ENCODE data around the gene C5. TPM values are rescaled to one million over a fixed set of nuclear protein-coding genes. Genes with fewer than 3 reads are reported as not detected.
A peak's percentile ranks its signal among the peaks of the same experiment; 100 is the strongest.

Gene C5
- total and polyA plus RNA-seq, 2 donors from 2014 or later: 3.5 to 4.6 TPM

GRCh38 chr9:120985819-120986222, 64.3 kb downstream of the C5 start:
- Histone ChIP-seq H3K27ac (ENCODE audit: low read depth in 2 of 2, low read length in 2 of 2) (no peak overlapping the region), H3K4me3 (ENCODE audit: low read length in 3 of 3) (no peak overlapping the region), H3K9me3 (ENCODE audit: control insufficient read depth in 2 of 3, insufficient read depth in 1 of 3, low read length in 3 of 3) (no peaks in the 10 kb centered on the region), H3K4me1 (ENCODE audit: control insufficient read depth in 2 of 3, insufficient read depth in 2 of 3, low read depth in 1 of 3, low read length in 3 of 3) (peaks cover 0 to 2% (median 0%) of the 10 kb centered on the region in 3 donors), H3K27me3 (ENCODE audit: control insufficient read depth, insufficient read depth, low read length) (no peaks in the 10 kb centered on the region), H3K9ac (ENCODE audit: low read length in 3 of 3) (no peak overlapping the region), H3K36me3 (ENCODE audit: control insufficient read depth in 2 of 3, insufficient read depth in 3 of 3, low read length in 3 of 3) (no peaks in the 10 kb centered on the region)
- no peak for FAIRE-seq
- DNase-seq: peak in 3 of 5 donors; percentile 41 to 85 (median 72)
- TF ChIP-seq CTCF (IDR thresholded peaks at IDR 0.05; ENCODE audit: borderline replicate concordance, extremely low read depth, insufficient read depth): peak; percentile 59
- intact Hi-C loops (cut with DNase I): no loop called here

GRCh38 chr9:120983259-120983837, 66.7 kb downstream of the C5 start:
- no peaks in the 10 kb centered on the region for H3K9me3 ChIP-seq (ENCODE audit: control insufficient read depth in 2 of 3, insufficient read depth in 1 of 3, low read length in 3 of 3)
- no peak for TF ChIP-seq CTCF (IDR thresholded peaks at IDR 0.05; ENCODE audit: borderline replicate concordance, extremely low read depth, insufficient read depth)
- intact Hi-C loops (cut with DNase I): no loop called here

GRCh38 chr9:120982836-120983235, 67.2 kb downstream of the C5 start:
- no peak for FAIRE-seq
- intact Hi-C loops (cut with DNase I): no loop called here

More at GRCh38 chr9:120983259-120983837, 66.7 kb downstream of the C5 start:
- Histone ChIP-seq H3K4me3 (ENCODE audit: low read length in 3 of 3) (no peak overlapping the region), H3K36me3 (ENCODE audit: control insufficient read depth in 2 of 3, insufficient read depth in 3 of 3, low read length in 3 of 3) (no peaks in the 10 kb centered on the region), H3K4me1 (ENCODE audit: control insufficient read depth in 2 of 3, insufficient read depth in 2 of 3, low read depth in 1 of 3, low read length in 3 of 3) (peaks cover 0 to 2% (median 0%) of the 10 kb centered on the region in 3 donors), H3K27ac (ENCODE audit: low read depth in 2 of 2, low read length in 2 of 2) (no peak overlapping the region), H3K9ac (ENCODE audit: low read length in 3 of 3) (no peak overlapping the region), H3K27me3 (ENCODE audit: control insufficient read depth, insufficient read depth, low read length) (no peaks in the 10 kb centered on the region)
- FAIRE-seq (no peak), DNase-seq (no peak)

More at GRCh38 chr9:120982836-120983235, 67.2 kb downstream of the C5 start:
- no peak for TF ChIP-seq CTCF (IDR thresholded peaks at IDR 0.05; ENCODE audit: borderline replicate concordance, extremely low read depth, insufficient read depth)
- H3K27me3 ChIP-seq (ENCODE audit: control insufficient read depth, insufficient read depth, low read length): no peaks in the 10 kb centered on the region
- no peak overlapping the region for H3K9ac ChIP-seq (ENCODE audit: low read length in 3 of 3)
- H3K4me3 ChIP-seq (ENCODE audit: low read length in 3 of 3): no peak overlapping the region
- no peak overlapping the region for H3K27ac ChIP-seq (ENCODE audit: low read depth in 2 of 2, low read length in 2 of 2)
- peaks cover 0 to 2% (median 0%) of the 10 kb centered on the region in 3 donors for H3K4me1 ChIP-seq (ENCODE audit: control insufficient read depth in 2 of 3, insufficient read depth in 2 of 3, low read depth in 1 of 3, low read length in 3 of 3)
- DNase-seq: no peak
- no peaks in the 10 kb centered on the region for H3K9me3 ChIP-seq (ENCODE audit: control insufficient read depth in 2 of 3, insufficient read depth in 1 of 3, low read length in 3 of 3)
- H3K36me3 ChIP-seq (ENCODE audit: control insufficient read depth in 2 of 3, insufficient read depth in 3 of 3, low read length in 3 of 3): no peaks in the 10 kb centered on the region

All from kidney (tissue), 14 donors.